Measurements from ENCODE around the gene GET4.

GET4 gene

DNA sequence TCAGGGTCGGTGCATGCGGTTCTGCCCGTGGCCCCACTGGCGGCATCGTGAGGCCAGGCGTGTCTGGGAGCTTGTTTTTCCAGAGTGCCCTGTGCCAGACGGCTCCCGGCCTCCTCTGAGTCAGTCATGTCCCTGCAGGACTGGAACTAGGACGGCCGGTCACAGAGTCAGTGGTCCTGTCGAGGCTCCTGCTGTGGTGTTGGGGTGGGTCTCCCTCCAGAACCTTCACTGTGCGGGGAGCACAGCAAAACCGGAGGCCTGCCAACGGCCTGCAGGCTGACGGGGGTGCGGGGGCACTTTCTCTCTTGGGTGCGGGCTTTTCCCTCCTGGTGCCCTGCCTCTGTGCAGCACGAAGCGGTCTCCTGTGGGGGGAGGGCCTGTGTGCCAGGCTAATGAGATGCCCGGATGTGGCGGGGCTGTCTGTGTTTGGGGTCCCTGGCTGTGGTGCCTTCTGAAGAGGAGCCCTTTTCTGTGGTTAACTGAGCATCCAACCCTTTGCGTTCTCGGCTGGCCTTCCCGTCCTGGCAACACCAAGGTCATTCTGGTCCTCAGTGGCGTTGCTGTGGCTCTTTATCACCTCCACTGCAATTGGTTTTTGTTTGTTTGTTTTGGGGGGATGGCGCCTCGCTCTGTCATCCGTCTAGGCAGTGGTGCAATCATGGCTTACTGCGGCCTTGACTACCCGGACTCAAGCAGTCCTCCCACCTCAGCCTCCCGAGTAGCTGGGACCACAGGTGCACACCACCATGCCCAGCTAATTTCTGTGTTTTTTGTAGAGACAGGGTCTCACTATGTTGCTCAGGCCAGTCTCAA is 8.0 kb downstream of the GET4 start:
- in situ Hi-C loops (cut with MboI; ENCODE audit: low pct_unique_long_range_greater_than_20kb, low sequenced_read_pairs, unreplicated experiment) = no loop called here
- TF ChIP-seq, protein P1, sequence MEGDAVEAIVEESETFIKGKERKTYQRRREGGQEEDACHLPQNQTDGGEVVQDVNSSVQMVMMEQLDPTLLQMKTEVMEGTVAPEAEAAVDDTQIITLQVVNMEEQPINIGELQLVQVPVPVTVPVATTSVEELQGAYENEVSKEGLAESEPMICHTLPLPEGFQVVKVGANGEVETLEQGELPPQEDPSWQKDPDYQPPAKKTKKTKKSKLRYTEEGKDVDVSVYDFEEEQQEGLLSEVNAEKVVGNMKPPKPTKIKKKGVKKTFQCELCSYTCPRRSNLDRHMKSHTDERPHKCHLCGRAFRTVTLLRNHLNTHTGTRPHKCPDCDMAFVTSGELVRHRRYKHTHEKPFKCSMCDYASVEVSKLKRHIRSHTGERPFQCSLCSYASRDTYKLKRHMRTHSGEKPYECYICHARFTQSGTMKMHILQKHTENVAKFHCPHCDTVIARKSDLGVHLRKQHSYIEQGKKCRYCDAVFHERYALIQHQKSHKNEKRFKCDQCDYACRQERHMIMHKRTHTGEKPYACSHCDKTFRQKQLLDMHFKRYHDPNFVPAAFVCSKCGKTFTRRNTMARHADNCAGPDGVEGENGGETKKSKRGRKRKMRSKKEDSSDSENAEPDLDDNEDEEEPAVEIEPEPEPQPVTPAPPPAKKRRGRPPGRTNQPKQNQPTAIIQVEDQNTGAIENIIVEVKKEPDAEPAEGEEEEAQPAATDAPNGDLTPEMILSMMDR (IDR thresholded peaks at IDR 0.05; ENCODE audit: extremely low read depth, insufficient read depth, missing control alignments) = no peak
- DNase-seq (ENCODE audit: low spot score) = no peak

DNA sequence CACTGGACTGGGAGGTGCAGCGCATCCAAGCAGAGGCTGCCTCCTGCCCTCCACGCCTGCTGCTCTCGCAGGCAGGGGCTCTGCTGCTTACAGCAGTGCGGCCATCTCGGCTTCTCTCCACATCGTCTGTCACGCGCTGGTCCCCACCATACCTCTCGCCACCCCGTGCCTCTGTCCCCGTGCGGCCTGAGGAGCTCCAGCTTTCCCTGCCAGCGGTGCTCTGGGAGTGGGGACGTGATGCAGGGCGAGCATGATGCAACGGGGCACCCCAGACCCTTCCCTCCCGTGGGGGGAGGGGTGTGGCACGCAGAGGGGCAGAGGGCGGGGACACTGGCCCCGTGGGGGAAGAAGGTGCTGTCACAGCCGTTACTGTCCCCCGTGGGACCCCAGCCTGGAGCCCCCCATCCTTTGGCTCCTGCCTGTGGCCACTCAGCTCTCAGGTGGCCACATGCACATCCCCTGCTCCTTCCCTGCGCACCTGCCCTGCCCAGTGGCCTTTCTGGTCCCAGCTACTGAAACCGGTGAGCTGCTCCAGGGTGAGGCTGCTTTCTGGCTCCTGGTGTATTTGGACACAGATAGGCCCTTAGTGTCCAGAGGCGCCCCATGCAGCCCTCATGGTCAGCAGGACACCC is 9.0 kb downstream of the GET4 start:
- TF ChIP-seq, protein P1 (IDR thresholded peaks at IDR 0.05; ENCODE audit: extremely low read depth, insufficient read depth, missing control alignments) = no peak
- in situ Hi-C loops (cut with MboI; ENCODE audit: low pct_unique_long_range_greater_than_20kb, low sequenced_read_pairs, unreplicated experiment) = no loop called here
- DNase-seq (ENCODE audit: low spot score) = no peak

DNA sequence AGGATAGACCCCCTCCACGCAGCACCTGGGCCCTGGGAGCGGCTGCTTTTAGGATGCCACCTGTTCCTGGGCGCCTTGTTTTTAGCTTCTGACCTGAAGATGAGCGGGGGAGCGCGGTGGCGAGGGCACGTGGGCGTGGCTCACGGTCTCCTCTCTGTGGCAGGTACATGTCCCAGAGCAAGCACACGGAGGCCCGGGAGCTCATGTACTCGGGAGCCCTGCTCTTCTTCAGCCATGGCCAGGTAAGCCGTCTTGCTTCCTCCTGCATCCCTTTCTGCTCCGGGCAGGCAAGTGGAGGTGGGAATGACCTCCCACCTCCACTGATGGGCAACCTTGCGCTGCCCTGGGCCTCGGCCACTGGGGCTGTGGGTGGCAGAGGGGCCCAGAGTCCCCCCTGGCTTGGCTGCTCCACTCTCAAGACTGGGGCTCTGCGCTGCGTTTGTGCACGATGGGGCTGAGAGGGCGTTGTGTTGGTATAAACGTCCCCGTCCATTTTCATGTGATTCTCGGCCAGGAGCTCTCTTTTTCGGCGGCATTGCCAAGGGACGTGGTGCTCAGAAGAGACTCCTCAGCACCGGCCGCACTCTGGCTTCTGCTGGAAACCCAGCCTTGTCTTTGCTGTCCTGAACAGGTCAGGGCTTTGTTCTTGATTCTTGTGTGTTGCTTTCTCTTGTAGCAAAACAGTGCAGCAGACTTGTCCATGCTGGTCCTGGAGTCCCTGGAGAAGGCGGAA is 9.7 kb downstream of the GET4 start:
- no peak for DNase-seq (ENCODE audit: low spot score)
- TF ChIP-seq, protein P1 (IDR thresholded peaks at IDR 0.05; ENCODE audit: extremely low read depth, insufficient read depth, missing control alignments) = no peak
- in situ Hi-C loops (cut with MboI; ENCODE audit: low pct_unique_long_range_greater_than_20kb, low sequenced_read_pairs, unreplicated experiment) = no loop called here

DNA sequence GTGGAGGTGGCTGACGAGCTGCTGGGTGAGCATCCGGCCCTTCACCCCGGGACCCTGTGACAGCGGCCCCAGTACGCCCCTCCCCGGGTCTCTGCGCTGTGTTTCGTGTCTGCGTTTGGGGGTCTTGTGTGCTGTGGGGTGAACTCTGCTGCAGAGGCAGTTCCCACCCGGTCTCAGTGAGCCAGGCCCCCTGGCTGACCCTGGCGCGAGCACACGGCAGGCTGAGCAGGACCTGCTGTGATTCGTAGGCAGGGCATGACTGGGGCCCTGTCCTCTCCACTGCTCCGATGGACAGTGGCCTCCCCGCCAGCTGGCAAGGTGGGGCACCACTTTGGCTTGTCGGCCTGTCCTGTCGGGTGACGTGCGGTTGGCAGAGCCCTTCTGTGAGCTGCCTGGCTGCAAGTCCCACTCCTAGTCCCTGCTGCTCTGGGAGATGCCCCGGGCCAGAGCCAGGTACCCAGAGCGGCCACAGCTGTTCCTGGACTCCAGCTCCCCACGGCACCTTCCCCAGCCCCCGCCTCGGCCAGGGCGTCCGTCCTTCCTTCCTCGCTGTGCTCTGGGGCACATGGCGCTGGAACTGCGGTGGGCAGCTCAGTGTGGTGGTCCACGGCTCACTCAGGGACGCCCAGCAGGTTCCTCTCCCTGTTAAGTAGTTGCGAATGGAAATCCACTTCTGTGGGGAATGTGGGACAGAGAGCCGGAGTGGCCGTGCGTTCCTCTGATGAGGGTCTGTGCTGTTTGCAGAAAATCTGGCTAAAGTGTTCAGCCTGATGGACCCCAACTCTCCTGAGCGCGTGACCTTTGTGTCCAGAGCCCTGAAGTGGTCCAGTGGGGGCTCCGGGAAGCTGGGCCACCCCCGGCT is 10.5 kb downstream of the GET4 start:
- TF ChIP-seq, protein P1 (IDR thresholded peaks at IDR 0.05; ENCODE audit: extremely low read depth, insufficient read depth, missing control alignments) = no peak
- DNase-seq (ENCODE audit: low spot score) = no peak
- in situ Hi-C loops (cut with MboI; ENCODE audit: low pct_unique_long_range_greater_than_20kb, low sequenced_read_pairs, unreplicated experiment) = no loop called here

DNA sequence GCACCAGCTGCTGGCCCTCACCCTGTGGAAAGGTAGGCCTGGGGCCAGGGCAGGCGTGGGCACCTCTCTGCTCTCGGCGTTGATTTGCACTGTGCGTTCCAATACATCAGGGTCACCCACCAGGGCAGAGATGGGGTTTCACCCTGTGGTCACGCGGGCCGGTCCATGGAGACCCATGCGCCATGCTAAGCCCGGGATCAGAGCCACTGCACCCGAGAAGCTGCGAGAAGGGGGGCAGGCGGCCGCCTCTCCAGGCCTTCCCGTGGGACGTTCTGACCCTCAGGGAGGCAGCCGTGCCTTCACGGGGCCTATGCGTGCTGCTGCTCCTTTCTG is 11.1 kb downstream of the GET4 start:
- in situ Hi-C loops (cut with MboI; ENCODE audit: low pct_unique_long_range_greater_than_20kb, low sequenced_read_pairs, unreplicated experiment) = no loop called here
- no peak for DNase-seq (ENCODE audit: low spot score)
- TF ChIP-seq, protein P1 (IDR thresholded peaks at IDR 0.05; ENCODE audit: extremely low read depth, insufficient read depth, missing control alignments) = no peak
